NB4 (cell line): ENCODE measurements around the gene TADA3.

Experiments used
- DNase-seq: peaks from one replicate; pipeline ENCODE4 v3.0.0; 2010; ENCODE audit warnings: low read depth
- H3K4me3 ChIP-seq: one replicate; pipeline ENCODE4 v1.5.1; 2011; ENCODE audit warnings: mild to moderate bottlenecking, low read depth, low read length, moderate library complexity
- MYC ChIP-seq: IDR thresholded peaks from 2 replicates; pipeline ENCODE4 v1.6.1; 2011; ENCODE audit warnings: low read depth, low read length
- POLR2A ChIP-seq: IDR thresholded peaks from 2 replicates; pipeline ENCODE4 v1.6.1; 2011; ENCODE audit warnings: mild to moderate bottlenecking; ENCODE audit not compliant: insufficient read length; ENCODE audit errors: extremely low read depth
- TF ChIP-seq, protein P1 (sequence below): IDR thresholded peaks from 2 replicates; pipeline ENCODE4 v1.6.1; 2011; ENCODE audit warnings: low read depth, low read length
- TF ChIP-seq, protein P2 (sequence below): IDR thresholded peaks from one replicate; pipeline ENCODE4 v1.5.1; 2012; ENCODE audit warnings: low read depth, low read length

TADA3 gene

GRCh38 chr3:9746330-9746729, 45.9 kb downstream of the TADA3 start:
- H3K4me3 ChIP-seq, result no peak overlapping the region
- TF ChIP-seq, protein P1, sequence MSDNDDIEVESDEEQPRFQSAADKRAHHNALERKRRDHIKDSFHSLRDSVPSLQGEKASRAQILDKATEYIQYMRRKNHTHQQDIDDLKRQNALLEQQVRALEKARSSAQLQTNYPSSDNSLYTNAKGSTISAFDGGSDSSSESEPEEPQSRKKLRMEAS, result peak; percentile 15; the same call in 1 of the 2 replicates
- TF ChIP-seq MYC (no peak), POLR2A (no peak)
- no peak for DNase-seq

GRCh38 chr3:9745521-9745920, 46.8 kb downstream of the TADA3 start:
- no peak for TF ChIP-seq POLR2A
- TF ChIP-seq, protein P1, result no peak
- no peak for TF ChIP-seq MYC
- TF ChIP-seq, protein P2, sequence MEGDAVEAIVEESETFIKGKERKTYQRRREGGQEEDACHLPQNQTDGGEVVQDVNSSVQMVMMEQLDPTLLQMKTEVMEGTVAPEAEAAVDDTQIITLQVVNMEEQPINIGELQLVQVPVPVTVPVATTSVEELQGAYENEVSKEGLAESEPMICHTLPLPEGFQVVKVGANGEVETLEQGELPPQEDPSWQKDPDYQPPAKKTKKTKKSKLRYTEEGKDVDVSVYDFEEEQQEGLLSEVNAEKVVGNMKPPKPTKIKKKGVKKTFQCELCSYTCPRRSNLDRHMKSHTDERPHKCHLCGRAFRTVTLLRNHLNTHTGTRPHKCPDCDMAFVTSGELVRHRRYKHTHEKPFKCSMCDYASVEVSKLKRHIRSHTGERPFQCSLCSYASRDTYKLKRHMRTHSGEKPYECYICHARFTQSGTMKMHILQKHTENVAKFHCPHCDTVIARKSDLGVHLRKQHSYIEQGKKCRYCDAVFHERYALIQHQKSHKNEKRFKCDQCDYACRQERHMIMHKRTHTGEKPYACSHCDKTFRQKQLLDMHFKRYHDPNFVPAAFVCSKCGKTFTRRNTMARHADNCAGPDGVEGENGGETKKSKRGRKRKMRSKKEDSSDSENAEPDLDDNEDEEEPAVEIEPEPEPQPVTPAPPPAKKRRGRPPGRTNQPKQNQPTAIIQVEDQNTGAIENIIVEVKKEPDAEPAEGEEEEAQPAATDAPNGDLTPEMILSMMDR, result no peak
- DNase-seq, result no peak
- no peak overlapping the region for H3K4me3 ChIP-seq

DNA sequence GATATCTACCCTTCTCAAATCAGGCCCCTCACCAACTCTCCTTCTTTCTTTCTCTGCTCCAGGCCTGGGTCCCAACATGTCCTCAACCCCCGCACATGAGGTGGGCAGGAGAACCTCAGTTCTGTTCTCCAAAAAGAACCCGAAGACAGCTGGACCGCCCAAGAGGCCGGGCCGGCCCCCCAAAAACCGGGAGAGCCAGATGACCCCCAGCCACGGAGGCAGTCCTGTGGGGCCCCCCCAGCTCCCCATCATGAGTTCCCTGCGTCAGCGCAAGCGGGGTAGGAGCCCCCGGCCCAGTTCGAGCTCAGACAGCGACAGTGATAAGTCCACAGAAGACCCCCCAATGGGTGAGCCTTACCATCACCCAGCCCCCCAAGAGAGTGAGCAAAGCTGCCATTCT, 48.1 kb downstream of the TADA3 start:
- TF ChIP-seq POLR2A (no peak), MYC (no peak)
- TF ChIP-seq, protein P1, result no peak
- TF ChIP-seq, protein P2, result no peak
- no peak overlapping the region for H3K4me3 ChIP-seq
- DNase-seq, result no peak

GRCh38 chr3:9743548-9743947, 48.7 kb downstream of the TADA3 start:
- H3K4me3 ChIP-seq, result no peak overlapping the region
- no peak for DNase-seq
- TF ChIP-seq, protein P1, result no peak
- TF ChIP-seq POLR2A, result no peak
- TF ChIP-seq MYC, result no peak
- TF ChIP-seq, protein P2, result no peak

GRCh38 chr3:9742560-9742959, 49.7 kb downstream of the TADA3 start:
- no peak for DNase-seq
- TF ChIP-seq, protein P2, result no peak
- TF ChIP-seq, protein P1, result no peak
- TF ChIP-seq POLR2A (no peak), MYC (no peak)
- H3K4me3 ChIP-seq, result no peak overlapping the region

- TF ChIP-seq, protein P2, result no peak
- TF ChIP-seq, protein P1, result no peak
These were observed 53.1 kb downstream of the TADA3 start for GRCh38 chr3:9739181-9739580.

More at GRCh38 chr3:9739181-9739580, 53.1 kb downstream of the TADA3 start:
- DNase-seq, result no peak
- no peak overlapping the region for H3K4me3 ChIP-seq
